ENCODE measurements around the gene FGD3. TPM values are rescaled to one million over a fixed set of nuclear protein-coding genes. Genes with fewer than 3 reads are reported as not detected.

Gene FGD3
- total RNA-seq, 2 donors from 2014 or later = 1.8 to 2.3 TPM

GRCh38 chr9:92980085-92980745 is 32.9 kb downstream of the FGD3 start:
- DNase-seq = no peak
- TF ChIP-seq, protein P1, sequence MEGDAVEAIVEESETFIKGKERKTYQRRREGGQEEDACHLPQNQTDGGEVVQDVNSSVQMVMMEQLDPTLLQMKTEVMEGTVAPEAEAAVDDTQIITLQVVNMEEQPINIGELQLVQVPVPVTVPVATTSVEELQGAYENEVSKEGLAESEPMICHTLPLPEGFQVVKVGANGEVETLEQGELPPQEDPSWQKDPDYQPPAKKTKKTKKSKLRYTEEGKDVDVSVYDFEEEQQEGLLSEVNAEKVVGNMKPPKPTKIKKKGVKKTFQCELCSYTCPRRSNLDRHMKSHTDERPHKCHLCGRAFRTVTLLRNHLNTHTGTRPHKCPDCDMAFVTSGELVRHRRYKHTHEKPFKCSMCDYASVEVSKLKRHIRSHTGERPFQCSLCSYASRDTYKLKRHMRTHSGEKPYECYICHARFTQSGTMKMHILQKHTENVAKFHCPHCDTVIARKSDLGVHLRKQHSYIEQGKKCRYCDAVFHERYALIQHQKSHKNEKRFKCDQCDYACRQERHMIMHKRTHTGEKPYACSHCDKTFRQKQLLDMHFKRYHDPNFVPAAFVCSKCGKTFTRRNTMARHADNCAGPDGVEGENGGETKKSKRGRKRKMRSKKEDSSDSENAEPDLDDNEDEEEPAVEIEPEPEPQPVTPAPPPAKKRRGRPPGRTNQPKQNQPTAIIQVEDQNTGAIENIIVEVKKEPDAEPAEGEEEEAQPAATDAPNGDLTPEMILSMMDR (IDR thresholded peaks at IDR 0.05) = no peak
- intact Hi-C loops (cut with DNase I) = no loop called here

GRCh38 chr9:92982130-92982529 is 34.8 kb downstream of the FGD3 start:
- Histone ChIP-seq H3K9me3 (no peaks in the 10 kb centered on the region), H3K27ac (no peak overlapping the region), H3K36me3 (no peaks in the 10 kb centered on the region), H3K4me3 (no peak overlapping the region), H3K27me3 (no peaks in the 10 kb centered on the region), H3K9ac (ENCODE audit: low read depth in 2 of 2, low read length in 2 of 2) (no peak overlapping the region), H3K4me1 (no peaks in the 10 kb centered on the region)
- intact Hi-C loops (cut with DNase I) = no loop called here
- TF ChIP-seq, protein P1 (IDR thresholded peaks at IDR 0.05) = no peak
- no peak for DNase-seq

More at GRCh38 chr9:92980085-92980745, 32.9 kb downstream of the FGD3 start:
- H3K4me3 ChIP-seq = no peak overlapping the region
- H3K9ac ChIP-seq (ENCODE audit: low read depth in 2 of 2, low read length in 2 of 2) = no peak overlapping the region
- no peaks in the 10 kb centered on the region for H3K27me3 ChIP-seq
- no peak overlapping the region for H3K27ac ChIP-seq
- H3K36me3 ChIP-seq = no peaks in the 10 kb centered on the region
- no peaks in the 10 kb centered on the region for H3K9me3 ChIP-seq
- H3K4me1 ChIP-seq = no peaks in the 10 kb centered on the region

GRCh38 chr9:92983984-92984589 is 36.8 kb downstream of the FGD3 start:
- Histone ChIP-seq H3K4me3 (no peak overlapping the region), H3K4me1 (no peaks in the 10 kb centered on the region), H3K27me3 (no peaks in the 10 kb centered on the region), H3K9ac (ENCODE audit: low read depth in 2 of 2, low read length in 2 of 2) (no peak overlapping the region), H3K9me3 (no peaks in the 10 kb centered on the region), H3K36me3 (no peaks in the 10 kb centered on the region), H3K27ac (no peak overlapping the region)
- no peak for DNase-seq
- intact Hi-C loops (cut with DNase I) = no loop called here
- TF ChIP-seq, protein P1 (IDR thresholded peaks at IDR 0.05) = no peak

DNA sequence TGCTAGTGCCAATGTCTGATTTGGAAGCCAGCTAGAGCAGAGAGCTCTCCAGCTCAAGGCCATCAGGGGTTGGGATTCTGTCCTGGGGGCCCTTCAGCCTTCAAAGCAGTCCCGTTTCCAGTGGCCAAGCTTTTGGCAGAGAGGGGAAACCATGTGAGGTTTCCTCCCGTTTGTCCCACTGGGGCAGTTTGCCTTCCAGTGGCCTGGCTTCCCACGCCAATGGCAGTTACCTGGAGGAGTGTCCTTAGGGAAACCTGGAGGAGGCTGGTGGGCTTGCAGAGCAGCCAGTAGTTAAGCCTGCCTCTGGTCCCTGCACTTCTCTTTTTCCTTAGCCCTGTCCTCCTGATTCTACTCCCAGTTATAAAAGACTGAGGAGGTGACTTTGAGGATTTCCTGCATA is 37.7 kb downstream of the FGD3 start:
- Histone ChIP-seq H3K9me3 (no peaks in the 10 kb centered on the region), H3K27ac (no peak overlapping the region), H3K4me1 (no peaks in the 10 kb centered on the region), H3K9ac (ENCODE audit: low read depth in 2 of 2, low read length in 2 of 2) (no peak overlapping the region), H3K4me3 (no peak overlapping the region), H3K36me3 (no peaks in the 10 kb centered on the region), H3K27me3 (no peaks in the 10 kb centered on the region)
- no peak for DNase-seq
- TF ChIP-seq, protein P1 (IDR thresholded peaks at IDR 0.05) = no peak
- intact Hi-C loops (cut with DNase I) = no loop called here

DNA sequence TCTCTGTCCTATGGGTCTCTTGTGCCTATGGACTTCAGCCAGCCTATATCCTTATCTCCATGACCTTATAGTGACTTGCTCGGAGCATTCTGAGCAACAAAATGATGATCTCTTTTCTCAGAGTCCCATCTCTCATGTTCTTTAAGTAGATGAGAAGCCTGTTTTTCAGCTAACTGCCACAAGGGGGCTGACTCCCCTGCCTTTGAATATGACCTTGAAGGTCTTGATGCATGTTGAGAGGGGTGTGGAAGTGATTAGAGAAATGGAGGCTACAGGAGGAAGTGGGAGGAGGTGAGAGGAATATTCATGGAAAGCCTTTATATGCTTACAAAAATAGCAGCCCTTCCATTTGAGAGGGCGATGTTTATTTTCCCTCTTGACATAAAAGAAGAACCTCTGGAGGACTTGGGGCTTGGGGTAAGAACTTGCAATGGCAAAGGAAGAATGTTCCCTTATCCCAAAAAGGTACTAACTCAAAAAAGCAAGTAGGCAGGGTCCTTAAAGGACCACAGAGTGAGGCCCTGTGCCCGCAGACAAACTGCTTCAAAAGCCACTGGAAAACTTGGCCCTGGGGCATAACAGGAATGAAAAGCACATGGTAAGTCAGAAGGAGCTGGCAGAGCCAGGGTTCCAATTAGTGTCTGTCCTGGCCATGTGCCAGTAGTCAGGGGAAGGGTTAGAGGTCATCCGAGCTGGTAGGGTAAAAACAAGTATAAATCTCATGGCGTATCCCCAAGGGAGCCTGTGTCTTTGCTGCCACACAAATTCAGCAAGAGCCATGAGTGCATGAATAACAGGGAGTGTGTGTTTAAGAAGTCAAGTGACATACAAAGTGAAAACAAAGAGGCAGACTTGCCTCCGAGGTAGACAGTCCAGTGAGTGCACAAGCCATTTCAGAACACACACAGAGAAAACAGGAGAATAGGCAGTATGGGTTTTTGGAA is 39.1 kb downstream of the FGD3 start:
- Histone ChIP-seq H3K27me3 (no peaks in the 10 kb centered on the region), H3K27ac (no peak overlapping the region), H3K4me3 (no peak overlapping the region), H3K9me3 (no peaks in the 10 kb centered on the region), H3K36me3 (no peaks in the 10 kb centered on the region), H3K9ac (ENCODE audit: low read depth in 2 of 2, low read length in 2 of 2) (no peak overlapping the region), H3K4me1 (no peaks in the 10 kb centered on the region)
- TF ChIP-seq, protein P1 (IDR thresholded peaks at IDR 0.05) = peak; percentile 19
- intact Hi-C loops (cut with DNase I) = no loop called here
- DNase-seq = no peak
